GM18526 (cell line): Measurements from ENCODE around the gene KIAA0040.

Experiments
- POLR2A ChIP-seq: IDR thresholded peaks from 3 replicates; pipeline ENCODE4 v1.6.1; 2011; ENCODE audit not compliant: insufficient read length; ENCODE audit errors: extremely low read depth

Gene KIAA0040

GRCh38 chr1:175186433-175187160 lies 6.0 kb downstream of the KIAA0040 start:
- no peak for TF ChIP-seq POLR2A

GRCh38 chr1:175185903-175186302 lies 6.7 kb downstream of the KIAA0040 start:
- no peak for TF ChIP-seq POLR2A

- no peak for TF ChIP-seq POLR2A
These were observed 9.0 kb downstream of the KIAA0040 start for GRCh38 chr1:175183586-175183985.

- no peak for TF ChIP-seq POLR2A
These were observed 10.3 kb downstream of the KIAA0040 start for GRCh38 chr1:175182201-175182746.

GRCh38 chr1:175179837-175180590 lies 12.6 kb downstream of the KIAA0040 start:
- TF ChIP-seq POLR2A: no peak

GRCh38 chr1:175178456-175178855 lies 14.1 kb downstream of the KIAA0040 start:
- TF ChIP-seq POLR2A: no peak

GRCh38 chr1:175178056-175178455 lies 14.5 kb downstream of the KIAA0040 start:
- TF ChIP-seq POLR2A: no peak

GRCh38 chr1:175176246-175176645 lies 16.3 kb downstream of the KIAA0040 start:
- no peak for TF ChIP-seq POLR2A

- no peak for TF ChIP-seq POLR2A
These were observed 18.1 kb downstream of the KIAA0040 start for GRCh38 chr1:175174309-175175102.

- TF ChIP-seq POLR2A: no peak
These were observed 19.0 kb downstream of the KIAA0040 start for GRCh38 chr1:175173531-175173930.

- no peak for TF ChIP-seq POLR2A
These were observed 20.1 kb downstream of the KIAA0040 start for GRCh38 chr1:175172503-175172902.

- no peak for TF ChIP-seq POLR2A
These were observed 21.3 kb downstream of the KIAA0040 start for GRCh38 chr1:175171036-175171913.

GRCh38 chr1:175169286-175170018 lies 23.1 kb downstream of the KIAA0040 start:
- no peak for TF ChIP-seq POLR2A

GRCh38 chr1:175168782-175169181 lies 23.8 kb downstream of the KIAA0040 start:
- TF ChIP-seq POLR2A: no peak
